ENCODE data around the gene BAHCC1. TPM values are rescaled to one million over a fixed set of nuclear protein-coding genes. Genes with fewer than 3 reads are reported as not detected.
A peak's percentile ranks its signal among the peaks of the same experiment; 100 is the strongest.

The BAHCC1 gene
- total RNA-seq, 1 donor from 2014 or later = 8.0 TPM

DNA sequence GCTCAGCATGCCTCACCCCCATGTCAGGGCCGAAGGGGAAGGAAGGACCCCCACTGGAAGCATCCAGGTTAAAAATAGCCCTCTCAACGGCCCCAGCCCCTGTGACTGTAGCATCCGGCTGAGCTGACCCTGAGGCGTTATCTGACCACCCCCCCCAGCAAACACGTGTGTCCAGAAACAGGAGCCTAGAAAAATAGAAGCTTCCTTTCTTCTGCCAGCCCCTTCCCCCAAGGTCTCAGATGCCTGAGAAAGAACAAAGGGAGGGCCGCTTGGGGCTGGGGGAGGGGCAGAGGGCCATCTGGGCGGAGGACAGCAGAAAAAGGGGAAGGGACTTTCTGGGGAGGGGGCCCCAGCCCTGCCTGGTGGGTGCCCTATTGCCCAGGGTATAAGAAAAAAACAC, 61.5 kb downstream of the BAHCC1 start:
- ATAC-seq (no peak), DNase-seq (ENCODE audit: low spot score) (no peak)

DNA sequence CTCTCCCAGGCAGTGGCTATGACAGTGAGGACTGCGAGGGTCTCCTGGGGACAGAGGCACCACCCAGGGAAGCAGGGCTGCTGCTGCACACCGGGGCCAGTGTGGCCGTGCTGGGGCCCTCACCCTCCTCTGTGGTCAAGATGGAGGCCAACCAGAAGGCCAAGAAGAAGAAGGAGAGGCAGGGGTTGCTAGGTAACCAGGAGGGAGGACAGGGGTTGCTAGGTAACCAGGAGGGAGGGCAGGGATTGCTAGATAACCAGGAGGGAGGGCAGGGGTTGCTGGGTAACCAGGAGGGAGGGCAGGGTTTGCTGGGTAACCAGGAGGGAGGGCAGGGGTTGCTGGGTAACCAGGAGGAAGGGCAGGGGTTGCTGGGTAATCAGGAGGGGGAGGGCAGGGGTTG, 62.1 kb downstream of the BAHCC1 start:
- no peak for ATAC-seq
- DNase-seq (ENCODE audit: low spot score) = no peak

DNA sequence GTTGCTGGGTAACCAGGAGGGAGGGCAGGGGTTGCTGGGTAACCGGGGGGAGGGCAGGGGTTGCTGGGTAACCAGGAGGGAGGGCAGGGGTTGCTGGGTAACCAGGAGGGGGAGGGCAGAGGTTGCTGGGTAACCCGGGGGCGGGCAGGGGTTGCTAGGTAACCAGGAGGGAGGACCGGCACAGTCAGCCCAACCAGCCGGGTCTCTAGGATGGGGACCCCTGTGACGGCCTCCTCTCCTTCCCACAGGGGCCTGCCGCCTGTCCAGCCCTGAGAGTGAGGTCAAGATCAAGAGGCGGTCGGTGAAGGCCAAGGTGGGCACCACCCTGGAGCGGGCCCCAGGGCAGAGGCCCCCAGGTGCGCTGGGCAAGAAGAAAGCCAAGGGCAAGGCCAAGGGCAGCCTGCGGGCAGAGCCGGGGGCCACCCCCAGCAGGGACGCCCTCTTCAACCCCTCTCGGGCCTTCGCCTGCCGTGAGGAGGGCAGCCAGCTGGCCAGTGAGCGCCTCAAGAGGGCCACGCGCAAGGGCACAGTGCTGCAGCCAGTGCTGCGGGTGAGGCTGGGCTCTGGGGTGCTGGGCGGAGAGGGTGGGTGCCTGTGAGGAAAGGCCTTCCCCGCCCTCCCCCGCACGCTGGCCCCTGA, 62.8 kb downstream of the BAHCC1 start:
- ATAC-seq (no peak), DNase-seq (ENCODE audit: low spot score) (no peak)

DNA sequence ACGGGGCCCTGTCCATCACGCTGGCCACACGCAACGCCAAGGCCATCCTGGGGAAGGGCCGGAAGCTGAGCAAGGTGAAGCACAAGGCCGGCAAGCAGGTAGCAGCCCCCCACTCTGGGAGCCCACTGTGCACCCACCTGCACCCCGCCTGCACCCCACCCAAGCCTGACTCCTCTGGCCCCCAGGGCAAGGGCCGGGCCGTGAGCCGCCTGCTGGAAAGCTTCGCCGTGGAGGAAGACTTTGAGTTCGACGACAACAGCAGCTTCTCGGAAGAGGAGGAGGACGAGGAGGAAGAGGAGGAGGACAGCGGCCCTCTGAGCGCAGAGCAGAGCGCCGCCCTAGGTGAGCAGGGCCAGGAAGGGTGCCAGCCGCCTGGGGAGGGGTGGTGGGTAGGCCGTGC, 63.4 kb downstream of the BAHCC1 start:
- no peak for ATAC-seq
- no peak for DNase-seq (ENCODE audit: low spot score)

DNA sequence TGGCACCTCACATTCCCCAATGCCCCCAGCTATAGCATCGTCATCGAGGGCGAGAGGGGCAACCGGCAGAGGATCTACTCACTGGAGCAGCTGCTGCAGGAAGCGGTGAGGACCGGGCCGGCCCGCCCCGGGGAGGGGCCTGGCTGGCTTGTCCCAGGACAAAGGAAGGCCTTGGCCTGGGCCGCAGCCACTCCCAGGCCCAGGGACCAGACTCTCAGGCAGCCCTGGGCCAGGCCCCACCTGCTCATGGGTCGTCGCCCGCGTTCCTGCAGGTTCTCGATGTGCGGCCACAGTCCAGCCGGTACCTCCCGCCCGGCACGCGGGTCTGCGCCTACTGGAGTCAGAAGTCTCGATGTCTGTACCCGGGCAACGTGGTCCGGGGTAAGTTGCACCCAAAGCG, 64.0 kb downstream of the BAHCC1 start:
- DNase-seq (ENCODE audit: low spot score) (no peak), ATAC-seq (peak; percentile 48)

DNA sequence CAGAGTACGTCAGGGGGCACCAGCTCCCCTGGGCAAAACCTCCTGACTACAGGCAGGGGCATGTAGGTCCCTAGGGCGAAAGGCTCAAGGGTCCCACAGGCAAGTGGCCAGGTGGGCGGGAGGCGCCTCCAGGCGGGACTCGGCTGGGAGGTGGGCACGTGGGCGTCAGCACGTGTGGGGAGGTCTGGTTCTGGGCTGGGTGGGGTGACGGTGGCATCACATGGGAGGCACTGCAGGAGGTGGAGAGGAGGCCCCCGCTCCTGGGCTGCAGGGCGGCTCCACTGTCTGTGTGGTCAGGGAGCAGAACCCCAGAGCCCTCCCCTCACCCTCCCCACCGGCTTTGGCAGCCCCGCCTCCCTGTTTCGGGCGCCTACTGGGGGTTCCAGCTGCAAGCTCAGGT, 64.6 kb downstream of the BAHCC1 start:
- ATAC-seq = no peak
- no peak for DNase-seq (ENCODE audit: low spot score)

DNA sequence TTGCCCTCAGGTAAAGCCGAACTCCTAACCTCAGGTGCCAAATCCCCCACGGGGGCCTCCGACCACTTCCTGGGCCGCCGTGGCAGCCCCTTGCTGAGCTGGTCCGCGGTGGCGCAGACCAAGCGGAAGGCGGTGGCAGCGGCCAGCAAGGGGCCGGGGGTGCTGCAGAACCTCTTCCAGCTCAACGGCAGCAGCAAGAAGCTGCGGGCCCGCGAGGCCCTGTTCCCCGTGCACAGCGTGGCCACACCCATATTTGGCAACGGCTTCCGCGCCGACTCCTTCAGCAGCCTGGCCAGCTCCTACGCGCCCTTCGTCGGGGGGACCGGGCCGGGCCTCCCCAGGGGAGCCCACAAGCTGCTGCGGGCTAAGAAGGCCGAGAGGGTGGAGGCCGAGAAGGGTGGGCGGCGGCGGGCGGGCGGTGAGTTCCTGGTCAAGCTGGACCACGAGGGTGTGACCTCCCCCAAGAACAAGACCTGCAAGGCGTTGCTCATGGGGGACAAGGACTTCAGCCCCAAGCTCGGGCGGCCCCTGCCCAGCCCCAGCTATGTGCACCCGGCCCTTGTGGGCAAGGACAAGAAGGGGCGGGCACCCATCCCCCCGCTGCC, 65.7 kb downstream of the BAHCC1 start:
- no peak for DNase-seq (ENCODE audit: low spot score)

DNA sequence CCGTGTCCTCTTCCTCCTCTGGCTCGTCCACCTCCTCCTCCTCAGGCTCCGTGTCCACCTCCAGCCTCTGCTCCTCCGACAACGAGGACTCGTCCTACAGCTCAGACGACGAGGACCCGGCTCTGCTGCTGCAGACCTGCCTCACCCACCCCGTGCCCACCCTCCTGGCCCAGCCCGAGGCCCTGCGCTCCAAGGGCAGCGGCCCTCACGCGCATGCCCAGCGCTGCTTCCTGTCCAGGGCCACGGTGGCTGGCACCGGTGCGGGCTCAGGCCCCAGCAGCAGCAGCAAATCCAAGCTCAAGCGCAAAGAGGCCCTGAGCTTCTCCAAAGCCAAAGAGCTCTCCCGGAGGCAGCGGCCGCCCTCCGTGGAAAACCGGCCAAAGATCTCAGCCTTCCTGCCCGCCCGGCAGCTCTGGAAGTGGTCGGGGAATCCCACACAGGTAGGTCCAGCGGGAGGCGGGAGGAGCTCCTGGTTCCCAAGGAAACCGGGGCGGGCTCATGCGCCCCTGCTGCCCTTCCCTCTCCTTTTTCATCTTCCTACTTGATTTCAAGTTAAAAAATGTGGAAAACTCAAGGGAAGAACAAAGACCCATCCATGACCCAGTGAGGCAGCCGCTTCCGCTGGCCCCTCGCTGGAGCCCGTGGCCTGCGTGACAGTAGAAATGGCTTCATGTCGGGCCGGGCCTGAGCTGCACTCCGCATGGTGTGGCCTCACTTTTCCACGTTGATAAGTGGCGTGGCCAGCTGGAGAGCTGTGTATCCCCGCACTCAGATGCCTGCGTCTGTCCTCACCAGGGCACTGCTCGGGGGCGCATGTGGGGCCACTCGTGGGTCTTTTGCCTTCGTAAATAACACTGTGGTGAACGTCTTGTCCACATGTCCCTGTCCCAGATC, 66.6 kb downstream of the BAHCC1 start:
- no peak for DNase-seq (ENCODE audit: low spot score)

More for the DNA sequence above, 65.7 kb downstream of the BAHCC1 start:
- ATAC-seq = no peak

DNA sequence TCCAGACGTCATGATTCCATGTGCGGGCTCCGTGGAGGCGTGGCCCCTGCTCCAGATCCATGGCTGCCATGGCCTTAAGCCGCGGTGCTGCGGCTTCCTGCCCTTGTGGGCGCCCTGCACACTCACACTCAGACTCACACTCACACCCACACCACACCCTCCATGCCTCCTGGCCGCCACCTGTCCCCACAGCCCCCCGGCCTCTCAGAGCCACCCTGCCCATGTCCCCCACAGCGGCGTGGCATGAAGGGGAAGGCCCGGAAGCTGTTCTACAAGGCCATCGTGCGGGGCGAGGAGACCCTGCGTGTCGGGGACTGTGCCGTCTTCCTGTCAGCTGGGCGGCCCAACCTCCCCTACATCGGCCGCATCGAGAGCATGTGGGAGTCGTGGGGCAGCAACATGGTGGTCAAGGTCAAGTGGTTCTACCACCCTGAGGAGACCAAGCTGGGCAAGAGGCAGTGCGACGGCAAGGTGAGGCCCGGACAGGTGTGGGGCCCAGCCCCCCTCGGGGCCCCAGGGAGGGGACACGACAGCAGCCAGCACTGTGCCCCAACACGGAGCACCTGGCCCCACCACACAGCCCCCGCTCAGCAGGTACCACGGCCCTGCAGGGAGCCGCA, 67.4 kb downstream of the BAHCC1 start:
- DNase-seq (ENCODE audit: low spot score) (no peak), ATAC-seq (no peak)

More for the DNA sequence above, 66.6 kb downstream of the BAHCC1 start:
- ATAC-seq = no peak

DNA sequence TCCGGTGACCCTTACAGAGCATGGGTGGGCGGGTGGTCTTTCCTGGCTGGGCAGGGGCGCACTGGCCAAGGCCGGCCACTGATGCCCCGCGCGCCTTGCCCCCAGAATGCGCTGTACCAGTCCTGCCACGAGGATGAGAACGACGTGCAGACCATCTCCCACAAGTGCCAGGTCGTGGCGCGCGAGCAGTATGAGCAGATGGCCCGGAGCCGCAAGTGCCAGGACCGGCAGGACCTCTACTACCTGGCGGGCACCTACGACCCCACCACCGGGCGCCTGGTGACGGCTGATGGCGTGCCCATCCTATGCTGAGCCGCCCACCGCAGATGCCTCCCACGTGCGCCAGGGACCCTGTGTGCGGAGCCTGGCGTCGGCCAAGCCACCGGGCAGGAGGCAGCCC, 68.2 kb downstream of the BAHCC1 start:
- no peak for ATAC-seq
- no peak for DNase-seq (ENCODE audit: low spot score)

DNA sequence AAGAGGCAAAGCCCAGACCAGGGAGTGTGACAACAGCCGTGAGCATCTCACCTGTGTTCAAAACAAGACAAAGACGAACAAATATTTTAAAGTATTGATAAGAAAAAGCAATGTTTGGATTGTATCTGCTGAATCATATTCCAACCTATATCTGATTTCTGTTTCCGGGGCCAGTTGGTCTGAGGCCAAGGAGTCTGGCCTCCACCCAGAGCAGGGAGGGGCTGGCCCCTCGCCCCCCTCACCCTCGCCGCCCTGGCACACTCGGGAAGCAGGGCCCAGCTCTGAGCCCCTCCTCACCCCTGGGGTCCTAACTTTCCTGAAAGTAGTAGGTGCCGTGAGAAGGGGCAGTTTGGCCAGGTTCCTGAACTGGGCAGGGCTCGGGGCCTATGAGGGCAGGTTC, 69.3 kb downstream of the BAHCC1 start:
- ATAC-seq (no peak), DNase-seq (ENCODE audit: low spot score) (no peak)

DNA sequence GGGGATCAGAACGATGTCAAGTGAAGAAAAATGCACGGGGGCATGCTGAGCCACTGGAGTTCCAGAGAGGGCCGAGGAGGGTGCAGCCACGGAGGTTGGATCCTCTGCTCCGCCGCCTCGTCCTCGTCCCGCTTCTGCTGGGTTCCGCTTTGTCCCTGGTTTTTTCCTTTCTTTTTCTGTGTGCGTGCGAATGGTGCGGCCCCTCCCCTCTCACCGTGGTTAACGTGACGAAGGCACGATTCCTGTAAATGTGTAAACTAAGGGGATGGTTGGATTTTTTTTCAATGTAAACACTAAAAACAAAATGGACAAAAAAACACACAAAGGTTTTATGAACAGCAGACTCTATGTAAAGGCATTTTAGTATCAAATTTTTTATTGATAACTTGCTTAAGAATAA, 70.7 kb downstream of the BAHCC1 start:
- DNase-seq (ENCODE audit: low spot score) (no peak), ATAC-seq (no peak)

DNA sequence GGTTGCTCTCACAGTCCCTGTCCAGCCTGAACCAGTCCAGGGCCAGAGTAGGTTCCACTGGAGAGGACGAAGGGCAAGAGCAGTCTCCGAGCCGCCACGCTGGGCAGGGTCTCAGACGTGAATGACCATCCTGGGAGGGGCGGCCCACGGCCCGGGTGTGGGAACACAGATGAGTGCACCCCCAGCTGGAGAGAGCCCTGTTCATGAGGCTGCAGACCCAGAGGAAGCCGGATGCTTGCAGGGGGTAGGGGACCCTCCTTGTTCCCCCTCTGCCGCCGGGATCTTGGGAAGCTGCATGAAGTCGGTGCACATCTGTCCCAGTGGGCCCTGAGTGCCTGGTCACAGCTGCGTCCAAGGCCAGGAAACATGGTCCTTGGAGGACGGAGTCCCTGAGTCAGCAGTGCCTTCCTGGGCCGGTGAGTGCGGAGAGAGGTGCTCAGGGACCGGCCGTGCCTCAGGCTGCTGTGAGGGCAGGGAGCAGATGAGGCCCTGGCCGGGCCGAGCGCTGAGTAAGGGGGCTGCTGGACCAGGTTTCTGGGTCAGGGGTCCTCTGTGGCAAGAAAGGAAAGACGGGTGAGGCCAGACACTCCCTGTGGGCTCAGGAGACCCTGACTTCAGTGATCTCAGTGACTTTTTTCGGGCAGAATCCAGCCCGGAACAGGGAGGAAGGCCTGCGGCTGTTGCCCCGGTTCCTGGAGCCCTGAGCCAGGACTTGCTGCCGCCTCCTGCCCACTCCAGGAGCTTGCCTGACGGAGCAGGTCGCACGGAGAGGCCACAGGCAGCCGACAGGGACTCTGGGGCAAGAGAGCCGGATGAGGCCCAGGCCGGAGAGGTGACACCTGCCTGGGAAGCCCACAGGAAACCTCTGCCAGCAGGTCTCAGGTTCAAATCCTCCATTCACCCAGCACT, 71.6 kb downstream of the BAHCC1 start:
- ATAC-seq = no peak
- DNase-seq (ENCODE audit: low spot score) = no peak

DNA sequence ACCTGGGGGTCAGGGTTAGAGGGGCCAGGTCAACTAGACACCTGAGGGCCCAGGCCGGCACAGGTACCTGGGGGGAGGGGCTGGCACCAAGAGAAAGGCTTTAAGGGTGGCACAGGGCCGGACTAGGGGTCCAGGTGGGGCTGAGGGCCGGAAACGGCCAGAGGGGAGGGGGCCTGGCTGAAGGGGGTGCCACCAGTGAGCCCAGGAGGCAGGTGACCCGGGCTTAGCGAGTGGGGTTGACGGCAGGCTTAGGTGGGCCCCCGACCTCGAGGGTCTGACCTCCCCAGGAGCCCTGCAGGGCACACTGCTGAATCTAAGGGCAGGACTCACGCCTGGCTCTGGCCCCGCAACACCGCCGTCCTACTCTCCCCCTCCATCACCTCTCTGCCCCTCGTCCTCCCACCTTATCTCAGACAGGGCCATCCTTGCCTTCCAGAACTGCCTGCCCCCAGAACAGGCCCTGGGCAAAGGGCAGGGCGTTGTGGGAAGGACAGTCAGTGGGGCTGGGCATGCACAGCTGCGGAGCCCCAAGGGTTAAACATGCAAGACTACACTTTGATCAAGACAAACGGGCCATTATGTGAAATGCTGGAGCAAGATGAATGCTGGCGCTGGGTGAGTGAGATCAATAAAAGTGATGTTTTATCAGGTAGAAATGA, 73.0 kb downstream of the BAHCC1 start:
- ATAC-seq = no peak

DNA sequence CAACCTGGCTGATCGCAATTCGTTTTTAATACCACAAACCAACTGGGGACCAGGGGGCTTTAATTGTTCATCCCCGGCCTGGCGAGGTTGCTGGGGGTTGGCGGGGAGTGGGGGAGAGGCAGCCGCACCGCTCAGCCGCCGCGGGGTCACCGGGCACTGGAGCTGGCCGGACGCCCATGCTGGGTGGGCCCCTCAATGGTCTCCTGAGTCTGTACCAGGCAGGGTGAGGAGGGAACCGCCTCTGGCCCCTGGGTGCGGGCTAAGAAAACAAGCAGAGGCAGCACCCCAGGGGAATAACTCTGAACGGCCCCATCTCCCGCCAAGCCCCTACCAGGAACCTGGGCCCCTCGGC, 73.5 kb downstream of the BAHCC1 start:
- ATAC-seq = no peak
- DNase-seq (ENCODE audit: low spot score) = no peak

More for the DNA sequence above, 73.0 kb downstream of the BAHCC1 start:
- DNase-seq (ENCODE audit: low spot score) = no peak

DNA sequence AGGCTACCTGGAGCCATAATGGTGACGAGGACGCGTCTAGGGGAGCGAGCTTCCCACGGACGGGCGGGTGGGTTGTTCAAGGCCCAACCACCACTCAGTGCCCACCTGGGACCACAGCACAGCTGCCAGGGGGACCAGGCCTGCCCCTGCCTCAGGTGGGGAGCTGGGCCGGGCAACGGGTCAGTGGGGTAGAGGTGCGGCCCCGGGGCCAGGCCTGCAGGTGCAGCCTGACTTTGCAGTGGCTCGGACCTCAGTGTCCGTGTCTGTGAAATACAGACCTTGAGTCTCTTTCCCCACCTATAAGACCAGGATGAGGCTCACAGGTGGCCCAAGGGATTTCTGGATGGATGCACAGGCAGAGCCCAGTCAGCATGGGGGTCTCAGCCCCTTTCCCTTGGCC, 74.0 kb downstream of the BAHCC1 start:
- DNase-seq (ENCODE audit: low spot score) = no peak
- no peak for ATAC-seq

DNA sequence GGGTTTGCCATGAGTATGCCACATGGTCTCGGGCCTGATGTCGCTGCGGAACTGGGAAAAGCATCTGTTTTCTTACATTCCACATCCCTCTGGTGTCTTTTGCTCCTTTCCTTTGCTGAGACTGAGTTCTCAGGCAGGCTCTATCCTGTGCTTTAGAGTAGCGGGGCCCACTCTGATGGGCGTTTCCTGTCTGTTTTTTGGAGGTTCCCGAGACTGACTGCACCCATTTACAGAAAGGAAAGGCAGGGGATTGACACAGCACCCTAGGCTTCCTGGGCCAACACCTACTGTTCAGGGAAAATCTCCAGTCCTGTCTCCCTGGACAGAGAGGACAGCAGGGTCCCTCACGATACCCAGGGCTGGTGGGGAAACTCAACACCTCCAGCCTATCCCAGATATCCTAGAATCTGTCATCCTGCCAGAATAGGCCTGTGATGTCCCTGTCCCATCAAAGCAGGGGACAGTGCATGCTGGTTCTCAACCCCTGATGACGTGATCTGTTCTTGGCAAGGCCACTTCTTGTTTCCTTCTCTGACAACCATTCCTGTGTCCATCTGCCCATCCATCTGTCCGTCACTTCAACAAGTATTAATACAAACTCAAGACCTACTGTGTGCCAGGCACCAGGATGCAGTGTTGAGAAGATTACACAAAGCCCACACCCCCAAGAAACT, 75.2 kb downstream of the BAHCC1 start:
- DNase-seq (ENCODE audit: low spot score) = no peak
- ATAC-seq = no peak

DNA sequence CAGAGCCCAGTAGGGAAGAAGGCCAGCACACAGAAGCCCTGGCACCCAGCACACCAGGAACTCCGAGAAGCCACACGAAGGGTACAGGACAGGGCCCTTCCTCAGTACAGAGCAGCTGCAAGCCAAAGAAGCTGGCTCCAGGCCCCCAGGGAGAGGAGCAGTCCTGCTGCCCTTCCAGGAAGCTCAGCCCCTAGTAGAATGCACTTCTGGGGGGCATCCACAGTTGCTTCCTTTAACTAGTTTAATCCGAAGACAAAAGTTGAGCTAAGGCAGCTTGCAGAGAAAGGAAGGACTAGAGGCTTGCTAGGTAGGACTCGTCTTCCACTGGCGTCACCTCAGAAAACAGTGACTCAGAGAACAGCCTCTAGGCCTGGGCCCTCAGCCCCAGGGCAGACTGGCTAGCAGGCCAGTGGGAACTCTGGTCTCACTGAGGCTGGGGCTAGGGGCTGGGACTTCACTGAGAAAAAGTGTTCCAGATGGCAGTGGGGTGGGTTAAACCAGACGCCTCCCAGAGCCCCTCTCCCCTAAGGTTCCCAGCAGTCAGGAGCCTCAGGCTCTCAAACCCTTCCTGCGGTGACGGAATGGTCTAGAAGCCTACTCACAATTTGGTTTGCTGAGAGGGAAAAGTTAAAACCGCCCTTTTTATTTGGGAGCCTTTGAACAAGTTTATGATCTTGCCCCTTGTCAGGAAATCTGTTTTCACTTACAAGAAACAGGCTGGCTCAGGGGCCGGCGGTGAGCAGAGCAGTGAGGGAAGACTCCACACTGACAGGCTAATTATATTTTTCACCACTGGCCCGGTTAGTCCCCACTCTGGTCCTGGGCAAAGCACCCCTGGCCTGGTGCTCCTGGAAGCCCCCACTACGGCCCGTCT, 75.9 kb downstream of the BAHCC1 start:
- DNase-seq (ENCODE audit: low spot score) = no peak
- ATAC-seq = no peak

Data from left lobe of liver (tissue), 2 donors.